ENCODE results near the gene CD38.
"Not testable (repeated sequence)": the region's sequence is repeated elsewhere in the genome, so short reads cannot be mapped to it uniquely, and the experiment has no call there.

Gene CD38

DNA sequence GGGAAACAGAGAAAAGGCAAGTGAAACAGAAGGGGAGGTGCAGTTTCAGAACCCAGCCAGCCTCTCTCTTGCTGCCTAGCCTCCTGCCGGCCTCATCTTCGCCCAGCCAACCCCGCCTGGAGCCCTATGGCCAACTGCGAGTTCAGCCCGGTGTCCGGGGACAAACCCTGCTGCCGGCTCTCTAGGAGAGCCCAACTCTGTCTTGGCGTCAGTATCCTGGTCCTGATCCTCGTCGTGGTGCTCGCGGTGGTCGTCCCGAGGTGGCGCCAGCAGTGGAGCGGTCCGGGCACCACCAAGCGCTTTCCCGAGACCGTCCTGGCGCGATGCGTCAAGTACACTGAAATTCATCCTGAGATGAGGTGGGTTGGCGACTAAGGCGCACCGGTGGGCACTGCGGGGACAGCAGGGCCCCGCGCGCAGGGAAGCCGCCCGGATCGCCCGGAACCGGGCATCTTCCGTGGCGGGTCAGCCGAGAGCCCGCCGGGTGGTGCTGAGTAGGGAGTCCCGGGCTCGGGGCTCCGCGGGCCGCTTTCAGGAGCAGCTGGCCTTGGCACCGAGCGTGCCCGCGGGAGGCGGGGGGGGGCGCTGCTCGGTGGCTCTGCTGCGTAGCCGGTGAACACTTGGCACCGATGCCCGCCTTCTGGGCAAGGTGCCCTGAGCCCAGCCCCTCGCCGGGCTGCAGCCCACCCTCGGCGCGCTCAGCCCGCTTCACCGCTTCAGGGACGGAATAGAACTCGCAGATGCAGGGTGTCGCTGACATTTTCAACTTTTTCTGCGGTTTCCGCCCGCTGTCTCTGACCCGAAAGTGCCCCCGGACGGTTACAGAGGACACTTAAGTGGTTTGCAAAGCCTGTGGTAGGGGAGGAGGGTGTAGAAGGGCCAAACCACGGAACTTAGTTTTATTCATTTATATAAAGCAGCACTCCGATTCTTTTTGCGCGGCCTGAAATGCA lies at the start of gene CD38:
Gene CD38 (plus strand): TSS at position 40 of the 953 bp plus-strand sequence. CDS start 87 bp downstream, at position 127.
- peak; percentile 14 for DNase-seq

DNA sequence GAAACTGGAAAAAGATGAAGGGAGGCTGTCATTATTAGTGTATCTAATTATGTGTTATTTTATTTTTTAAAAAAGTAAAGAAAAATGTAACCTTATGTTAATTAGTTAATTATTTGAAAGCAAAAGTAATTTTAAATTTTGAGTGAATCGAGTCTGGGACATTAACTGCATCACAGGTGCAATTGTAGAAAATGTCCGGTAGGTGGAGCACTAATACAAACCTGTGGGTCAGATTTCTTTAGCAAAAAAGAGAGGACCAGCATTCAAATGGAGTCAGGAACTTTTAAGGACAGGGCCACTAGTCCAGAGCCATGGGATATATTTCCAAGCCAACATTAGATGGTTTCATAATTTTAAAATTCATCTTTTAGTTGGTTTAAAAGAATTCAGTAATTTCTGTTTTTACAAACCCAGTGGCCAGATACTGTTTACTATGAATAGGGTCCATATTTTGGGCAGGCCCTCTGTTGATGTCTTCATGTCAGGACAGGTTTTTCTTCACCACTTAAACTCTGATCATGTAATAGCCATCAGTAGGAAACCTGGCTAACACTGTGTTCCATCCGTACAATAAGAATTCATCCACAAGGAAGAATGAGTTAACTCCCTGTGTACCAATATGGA lies 48.1 kb upstream of the CD38 start:
- peak; percentile 37 for DNase-seq

DNA sequence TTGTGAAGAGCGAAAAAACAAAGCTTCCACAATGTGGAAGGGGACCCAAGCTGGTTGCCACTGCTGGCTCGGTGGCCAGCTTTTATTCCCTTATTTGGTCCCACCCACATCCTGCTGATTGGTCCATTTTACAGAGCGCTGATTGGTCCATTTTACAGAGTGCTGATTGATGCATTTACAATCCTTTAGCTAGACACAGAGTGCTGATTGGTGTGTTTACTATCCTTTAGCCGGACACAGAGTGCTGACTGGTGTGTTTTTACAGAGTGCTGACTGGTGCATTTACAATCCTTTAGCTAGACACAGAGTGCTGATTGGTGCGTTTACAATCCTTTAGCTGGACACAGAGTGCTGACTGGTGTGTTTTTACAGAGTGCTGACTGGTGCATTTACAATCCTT lies 45.1 kb upstream of the CD38 start:
- not testable (repeated sequence) for DNase-seq

DNA sequence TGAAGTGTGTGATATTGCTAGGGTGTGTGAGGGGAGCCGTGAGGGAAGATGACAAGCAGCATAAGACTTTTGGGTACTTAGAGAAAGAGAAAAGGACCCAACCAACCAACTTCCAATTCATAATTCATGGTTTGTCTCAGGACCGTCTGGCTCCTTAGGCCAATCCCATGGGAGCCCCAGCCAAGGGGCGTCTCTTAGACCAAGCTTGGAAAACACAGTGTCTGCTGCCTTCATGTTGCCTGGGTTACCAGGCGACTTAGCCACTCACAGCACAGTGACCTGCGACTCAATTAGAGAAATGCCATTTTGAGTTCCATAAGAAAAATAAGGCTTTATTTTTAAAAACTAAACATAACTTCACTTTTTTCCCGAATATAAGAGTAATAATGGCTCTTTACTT lies 42.6 kb upstream of the CD38 start:
- peak; percentile 5 for DNase-seq

GRCh38 chr4:15736514-15737050 lies 41.5 kb upstream of the CD38 start:
- no peak for DNase-seq

GRCh38 chr4:15737255-15737654 lies 40.9 kb upstream of the CD38 start:
- no peak for DNase-seq

DNA sequence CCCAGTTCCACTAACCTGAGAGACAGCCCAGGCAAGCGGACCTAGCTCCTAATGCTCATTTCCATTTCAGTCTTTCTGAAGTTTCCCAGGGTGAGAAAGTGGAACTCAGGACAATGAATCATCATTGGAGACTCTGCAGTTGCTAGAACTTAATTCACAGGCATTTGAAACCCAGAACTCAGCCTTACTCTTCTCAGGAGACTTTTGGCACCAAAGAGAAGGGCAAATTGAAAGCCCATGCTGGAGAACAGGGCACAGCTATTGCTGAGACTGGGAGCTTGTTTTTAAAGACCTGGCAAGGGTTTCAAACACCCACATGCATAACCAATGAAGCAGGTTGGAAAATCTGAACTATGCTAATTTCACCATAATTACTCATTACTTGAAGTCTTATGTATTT lies 39.3 kb upstream of the CD38 start:
- no peak for DNase-seq

- no peak for DNase-seq
These were observed 37.2 kb upstream of the CD38 start for GRCh38 chr4:15740764-15741404.

DNA sequence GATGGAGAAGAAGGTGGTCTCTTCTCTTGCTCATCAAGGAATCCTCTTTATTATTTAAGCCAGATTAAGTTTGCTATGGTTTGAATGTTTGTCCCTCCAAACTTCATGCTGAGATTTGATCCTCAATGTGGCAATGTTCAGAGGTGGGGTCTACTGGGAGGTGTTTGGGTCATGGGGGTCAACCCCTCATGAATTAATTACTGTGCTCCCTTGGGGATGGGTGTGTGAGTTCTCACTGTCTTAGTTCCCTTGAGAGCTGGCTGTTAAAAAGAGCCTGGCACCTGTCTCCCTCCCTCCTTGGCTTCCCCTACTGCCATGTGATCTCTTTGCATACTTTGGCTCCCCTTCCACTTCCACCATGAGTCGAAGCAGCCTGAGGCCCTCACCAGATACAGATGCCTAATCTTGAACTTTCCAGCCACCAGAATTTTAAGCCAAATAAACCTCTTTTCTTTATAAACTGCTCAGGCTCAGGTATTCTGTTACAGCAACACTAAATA lies 36.0 kb upstream of the CD38 start:
- no peak for DNase-seq

DNA sequence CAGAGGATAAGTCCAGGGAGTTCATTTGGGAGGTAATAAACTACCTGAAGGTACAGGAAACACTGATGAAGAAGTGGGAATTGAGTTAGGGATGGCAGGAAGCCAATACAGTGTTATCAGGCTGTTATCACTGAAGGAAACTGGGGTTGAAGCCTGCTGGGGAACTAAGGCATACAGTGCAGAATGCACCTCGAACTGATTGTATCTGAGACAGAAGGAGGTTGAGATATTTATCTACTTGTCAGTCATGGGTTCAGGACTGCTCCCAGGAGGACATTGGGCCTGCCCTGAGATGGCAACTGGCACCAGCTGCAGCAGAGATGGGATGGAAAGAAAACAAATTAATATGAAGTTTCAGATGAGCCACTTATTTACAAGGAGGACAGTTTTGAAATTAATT lies 35.5 kb upstream of the CD38 start:
- no peak for DNase-seq

DNA sequence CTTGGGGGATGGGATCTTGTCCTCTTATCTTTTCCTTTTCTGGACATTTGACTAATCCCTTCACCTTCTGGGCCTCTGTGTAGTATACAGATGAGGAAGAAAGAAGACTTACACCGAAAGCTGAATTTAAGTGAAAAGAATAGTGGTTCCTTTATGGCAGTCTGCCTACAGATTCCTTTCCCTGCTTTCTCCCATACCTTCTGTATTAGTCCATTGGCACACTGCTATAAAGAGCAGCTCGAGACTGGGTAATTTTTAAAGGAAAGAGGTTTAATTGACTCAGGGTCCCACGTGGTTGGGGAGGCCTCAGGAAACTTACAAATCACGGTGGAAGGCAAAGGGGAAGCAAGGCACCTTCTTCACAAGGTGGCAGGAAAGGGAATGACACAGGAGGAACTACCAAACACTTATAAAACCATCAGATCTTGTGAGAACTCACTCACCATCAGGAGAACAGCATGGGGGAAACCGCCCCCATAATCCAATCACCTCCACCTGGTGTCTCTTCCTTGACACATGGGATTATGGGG lies 34.0 kb upstream of the CD38 start:
- DNase-seq: no peak

- no peak for DNase-seq
These were observed 32.0 kb upstream of the CD38 start for GRCh38 chr4:15746110-15746509.

GRCh38 chr4:15749001-15749400 lies 29.1 kb upstream of the CD38 start:
- DNase-seq: no peak

DNA sequence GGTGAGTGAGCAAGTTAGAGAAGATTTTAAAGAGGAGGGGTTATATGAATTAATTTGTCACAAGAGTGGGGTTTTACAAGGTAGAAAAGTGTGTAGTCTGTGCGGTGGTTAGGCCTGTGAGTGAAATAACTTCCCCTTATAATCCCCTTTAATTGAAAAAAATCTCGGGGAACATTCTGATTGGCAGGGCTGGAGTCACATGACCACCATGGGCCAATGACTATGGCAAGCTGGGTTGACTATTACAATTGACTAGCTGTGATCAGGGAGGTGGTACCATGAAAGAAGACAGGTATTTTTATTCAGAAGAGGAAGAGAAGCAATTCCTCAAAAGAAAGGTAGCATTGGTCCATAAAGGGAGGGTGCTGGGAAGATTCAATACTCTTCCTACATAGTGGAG lies 27.0 kb upstream of the CD38 start:
- no peak for DNase-seq

GRCh38 chr4:15753081-15753480 lies 25.0 kb upstream of the CD38 start:
- DNase-seq: no peak

GRCh38 chr4:15753786-15754185 lies 24.3 kb upstream of the CD38 start:
- no peak for DNase-seq

DNA sequence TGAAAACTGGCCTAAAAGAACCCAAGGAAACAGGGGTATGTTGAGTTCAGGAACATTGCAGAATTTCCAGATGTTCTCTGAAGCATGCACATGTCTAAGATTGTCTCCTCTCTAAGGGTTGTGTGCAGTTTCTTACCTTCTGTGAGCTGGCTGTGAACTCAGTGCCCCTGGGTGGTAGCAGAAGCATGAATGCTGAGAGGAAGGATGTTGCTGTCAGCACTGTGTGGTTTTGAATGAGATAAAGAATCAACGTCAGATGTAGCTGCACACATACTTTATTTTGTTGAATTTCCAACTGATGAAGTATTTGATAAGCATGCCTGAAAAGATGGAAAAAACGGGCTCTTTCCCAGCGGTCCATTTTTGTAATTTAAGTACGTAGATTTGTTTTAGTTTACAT lies 23.8 kb upstream of the CD38 start:
- DNase-seq: no peak

- no peak for DNase-seq
These were observed 22.6 kb upstream of the CD38 start for GRCh38 chr4:15755321-15756155.

DNA sequence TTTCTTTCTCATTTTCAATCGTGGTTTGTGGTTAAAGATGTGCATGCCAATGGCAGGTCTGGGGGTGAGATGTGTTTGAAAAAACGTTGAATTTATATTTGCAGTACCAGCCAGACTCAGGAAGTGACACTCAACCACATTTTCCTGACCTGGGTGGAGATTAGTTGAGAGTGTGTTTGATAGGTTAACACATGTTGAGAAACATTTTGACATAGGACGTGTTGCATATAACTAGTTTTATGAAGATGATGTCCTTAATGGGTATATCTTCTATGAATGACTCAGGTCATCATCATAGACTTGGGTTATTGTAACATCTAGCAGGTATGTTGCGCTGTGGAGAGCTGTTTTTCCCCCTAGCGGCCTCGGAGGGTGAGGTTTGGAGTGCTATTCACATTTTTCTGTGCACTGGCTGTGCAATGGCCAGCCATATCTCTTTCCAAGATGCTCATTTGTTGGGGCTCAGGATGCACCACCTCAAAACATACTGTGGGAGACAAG lies 21.7 kb upstream of the CD38 start:
- no peak for DNase-seq

- DNase-seq: no peak
These were observed 21.1 kb upstream of the CD38 start for GRCh38 chr4:15757054-15757453.

GRCh38 chr4:15758294-15758693 lies 19.8 kb upstream of the CD38 start:
- no peak for DNase-seq

DNA sequence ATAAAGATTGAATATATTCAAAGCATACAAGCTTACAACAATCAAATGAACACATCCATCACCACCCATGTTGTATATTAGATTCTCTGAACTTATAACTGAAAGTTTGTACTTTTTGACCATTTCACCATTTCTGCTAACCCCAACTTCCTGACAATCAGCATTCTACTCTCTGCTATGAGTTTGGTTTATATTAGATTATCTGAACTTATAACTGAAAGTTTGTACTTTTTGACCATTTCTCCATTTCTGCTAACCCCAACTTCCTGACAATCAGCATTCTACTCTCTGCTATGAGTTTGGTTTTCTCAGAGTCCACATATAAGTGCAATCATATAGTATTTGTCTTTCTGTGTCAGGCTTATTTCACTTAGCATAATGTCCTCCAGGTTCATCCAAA lies 15.7 kb upstream of the CD38 start:
- DNase-seq: not testable (repeated sequence)

All from NCI-H69 (cell line).